Astrocyte (in vitro differentiated cells and primary cell): ENCODE measurements around the gene CFL1. TPM values are rescaled to one million over a fixed set of nuclear protein-coding genes. Genes with fewer than 3 reads are reported as not detected.

Source experiments
- DNase-seq: peaks from one replicate; pipeline ENCODE4 v3.0.0-alpha.2; 2010; ENCODE audit warnings: low read depth
- FAIRE-seq: peaks from 2 replicates; lab custom pipeline; 2011; peaks lifted over from hg19 to GRCh38; lab: Jason Lieb, UNC
- H2AFZ ChIP-seq: 2 replicates; pipeline ENCODE4 v1.6.0; 2012; ENCODE audit warnings: low read depth, low read length, inconsistent platforms
- H3K27ac ChIP-seq: 2 replicates; pipeline ENCODE4 v1.5.1; 2011; ENCODE audit warnings: low read depth, low read length, inconsistent platforms
- H3K27me3 ChIP-seq: 2 replicates; pipeline ENCODE4 v1.6.0; 2011; ENCODE audit warnings: low read length, inconsistent platforms; ENCODE audit not compliant: insufficient read depth
- H3K36me3 ChIP-seq: 2 replicates; pipeline ENCODE4 v1.5.1; 2011; ENCODE audit warnings: low read length, inconsistent platforms; ENCODE audit not compliant: insufficient read depth
- H3K4me1 ChIP-seq: 2 replicates; pipeline ENCODE4 v1.5.1; 2011; ENCODE audit warnings: low read length, inconsistent platforms; ENCODE audit not compliant: insufficient read depth
- H3K4me2 ChIP-seq: 2 replicates; pipeline ENCODE4 v1.6.0; 2012; ENCODE audit warnings: low read length, inconsistent platforms
- H3K4me3 ChIP-seq: 2 replicates; pipeline ENCODE4 v1.5.1; 2011; ENCODE audit warnings: low read depth, mild to moderate bottlenecking, low read length, inconsistent platforms; ENCODE audit not compliant: insufficient read depth
- H3K79me2 ChIP-seq: 2 replicates; pipeline ENCODE4 v1.6.0; 2012; ENCODE audit warnings: mild to moderate bottlenecking, low read length, inconsistent platforms; ENCODE audit not compliant: insufficient read depth
- H3K9ac ChIP-seq: 2 replicates; pipeline ENCODE4 v1.6.0; 2012; ENCODE audit warnings: mild to moderate bottlenecking, low read length, inconsistent platforms
- H3K9me3 ChIP-seq: 2 replicates; pipeline ENCODE4 v1.5.1; 2012; ENCODE audit warnings: low read depth, mild to moderate bottlenecking, low read length, inconsistent platforms; ENCODE audit not compliant: insufficient read depth
- H4K20me1 ChIP-seq: 2 replicates; pipeline ENCODE4 v1.6.0; 2012; ENCODE audit warnings: low read length, inconsistent platforms; ENCODE audit not compliant: insufficient read depth
- H3K27ac Mint-ChIP-seq: one replicate; pipeline ENCODE4 v1.8.0; 2021; ENCODE audit warnings: mild to moderate bottlenecking, mixed read lengths; ENCODE audit not compliant: unreplicated experiment
- H3K27me3 Mint-ChIP-seq: one replicate; pipeline ENCODE4 v1.8.0; 2021; ENCODE audit warnings: low read depth, mixed read lengths; ENCODE audit not compliant: unreplicated experiment
- H3K36me3 Mint-ChIP-seq: one replicate; pipeline ENCODE4 v1.8.0; 2021; ENCODE audit warnings: low read depth, mixed read lengths; ENCODE audit not compliant: unreplicated experiment
- H3K4me1 Mint-ChIP-seq: one replicate; pipeline ENCODE4 v1.8.0; 2021; ENCODE audit warnings: low read depth, mixed read lengths; ENCODE audit not compliant: unreplicated experiment
- H3K4me3 Mint-ChIP-seq: one replicate; pipeline ENCODE4 v1.8.0; 2021; ENCODE audit warnings: mild to moderate bottlenecking, moderate library complexity, mixed read lengths; ENCODE audit not compliant: unreplicated experiment
- H3K9me3 Mint-ChIP-seq: one replicate; pipeline ENCODE4 v1.8.0; 2021; ENCODE audit warnings: mild to moderate bottlenecking, mixed read lengths; ENCODE audit not compliant: unreplicated experiment
- EZH2 ChIP-seq: IDR thresholded peaks from 2 replicates; pipeline ENCODE4 v1.6.1; 2012; ENCODE audit warnings: mild to moderate bottlenecking, low read length, inconsistent platforms; ENCODE audit not compliant: insufficient read depth
- total RNA-seq: library from RNA; stranded (reverse); gene quantifications from 2 replicates; pipeline ENCODE4 v1.2.1, GENCODE V29; 2021
- TF ChIP-seq, protein P1 (sequence below): IDR thresholded peaks from 2 replicates; pipeline ENCODE4 v1.5.1; 2011; ENCODE audit warnings: low read depth, mild to moderate bottlenecking, inconsistent platforms, low read length, moderate library complexity; ENCODE audit not compliant: insufficient read depth

The CFL1 gene
- total RNA-seq, 1 donor from 2014 or later = 1,931 TPM

DNA sequence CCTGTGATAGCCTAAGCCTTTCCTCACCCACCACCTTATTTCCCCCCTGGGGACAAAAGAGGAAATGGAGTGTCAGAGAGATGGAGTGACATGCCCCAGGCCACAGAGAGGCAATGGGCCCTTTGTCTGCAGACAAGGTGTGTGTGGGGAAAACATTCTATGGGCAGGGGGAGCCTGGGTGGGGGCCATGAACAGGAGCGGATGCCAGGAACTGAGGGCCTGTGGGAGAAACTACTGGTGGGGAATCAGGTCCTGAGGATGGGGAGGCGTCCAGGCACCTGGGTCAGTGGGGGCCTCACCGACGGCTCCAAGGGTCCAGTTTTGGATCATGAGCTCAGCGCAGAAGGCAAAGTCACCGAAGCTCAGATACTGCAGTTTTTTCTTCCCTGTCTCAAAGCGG lies 27.3 kb upstream of the CFL1 start:
- H3K4me2 ChIP-seq = no peak overlapping the region
- H2AFZ ChIP-seq = no peak overlapping the region
- H3K4me1 ChIP-seq = peaks cover 46% of the 10 kb centered on the region
- Mint-ChIP-seq H3K9me3 (no peaks in the 10 kb centered on the region), H3K4me3 (no peak overlapping the region), H3K4me1 (peaks cover 22% of the 10 kb centered on the region), H3K36me3 (peaks cover 14% of the 10 kb centered on the region), H3K27ac (no peak overlapping the region), H3K27me3 (no peaks in the 10 kb centered on the region)
- no peak for TF ChIP-seq EZH2
- TF ChIP-seq, protein P1, sequence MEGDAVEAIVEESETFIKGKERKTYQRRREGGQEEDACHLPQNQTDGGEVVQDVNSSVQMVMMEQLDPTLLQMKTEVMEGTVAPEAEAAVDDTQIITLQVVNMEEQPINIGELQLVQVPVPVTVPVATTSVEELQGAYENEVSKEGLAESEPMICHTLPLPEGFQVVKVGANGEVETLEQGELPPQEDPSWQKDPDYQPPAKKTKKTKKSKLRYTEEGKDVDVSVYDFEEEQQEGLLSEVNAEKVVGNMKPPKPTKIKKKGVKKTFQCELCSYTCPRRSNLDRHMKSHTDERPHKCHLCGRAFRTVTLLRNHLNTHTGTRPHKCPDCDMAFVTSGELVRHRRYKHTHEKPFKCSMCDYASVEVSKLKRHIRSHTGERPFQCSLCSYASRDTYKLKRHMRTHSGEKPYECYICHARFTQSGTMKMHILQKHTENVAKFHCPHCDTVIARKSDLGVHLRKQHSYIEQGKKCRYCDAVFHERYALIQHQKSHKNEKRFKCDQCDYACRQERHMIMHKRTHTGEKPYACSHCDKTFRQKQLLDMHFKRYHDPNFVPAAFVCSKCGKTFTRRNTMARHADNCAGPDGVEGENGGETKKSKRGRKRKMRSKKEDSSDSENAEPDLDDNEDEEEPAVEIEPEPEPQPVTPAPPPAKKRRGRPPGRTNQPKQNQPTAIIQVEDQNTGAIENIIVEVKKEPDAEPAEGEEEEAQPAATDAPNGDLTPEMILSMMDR = no peak
- no peaks in the 10 kb centered on the region for H3K27me3 ChIP-seq
- peaks cover 14% of the 10 kb centered on the region for H3K36me3 ChIP-seq
- H3K9me3 ChIP-seq = no peaks in the 10 kb centered on the region
- no peak overlapping the region for H3K27ac ChIP-seq
- DNase-seq (no peak), FAIRE-seq (no peak)
- peaks cover 41% of the 10 kb centered on the region for H4K20me1 ChIP-seq
- H3K79me2 ChIP-seq = peaks cover 36% of the 10 kb centered on the region
- no peak overlapping the region for H3K9ac ChIP-seq
- H3K4me3 ChIP-seq = no peak overlapping the region

DNA sequence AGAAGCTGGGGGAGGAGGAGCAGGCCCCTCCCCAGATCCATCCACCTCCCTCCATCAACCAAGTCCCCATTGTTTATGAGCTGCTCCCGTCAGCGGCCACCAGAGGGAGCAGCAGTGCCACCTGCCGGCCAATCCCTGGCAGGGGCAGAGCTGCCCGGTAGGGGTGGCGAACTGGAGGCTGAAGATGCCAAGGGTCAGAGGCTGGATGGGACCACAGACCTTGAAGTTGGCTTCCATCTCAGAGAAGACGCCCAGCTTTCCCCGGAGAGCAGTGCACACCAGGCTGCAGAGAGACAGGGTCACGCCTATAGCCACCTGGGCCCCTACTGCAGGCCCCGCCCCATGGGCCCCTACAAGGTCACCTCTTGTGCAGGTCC lies 26.7 kb upstream of the CFL1 start:
- H3K27ac Mint-ChIP-seq = peak overlapping the region; percentile 27
- peaks cover 14% of the 10 kb centered on the region for H3K36me3 Mint-ChIP-seq
- Histone ChIP-seq H3K9me3 (no peaks in the 10 kb centered on the region), H3K4me1 (peaks cover 40% of the 10 kb centered on the region), H4K20me1 (peaks cover 41% of the 10 kb centered on the region), H3K27me3 (no peaks in the 10 kb centered on the region), H3K9ac (no peak overlapping the region), H3K36me3 (peaks cover 14% of the 10 kb centered on the region), H3K27ac (no peak overlapping the region), H3K79me2 (peaks cover 36% of the 10 kb centered on the region), H3K4me3 (no peak overlapping the region), H3K4me2 (no peak overlapping the region), H2AFZ (no peak overlapping the region)
- H3K9me3 Mint-ChIP-seq = no peaks in the 10 kb centered on the region
- H3K27me3 Mint-ChIP-seq = no peaks in the 10 kb centered on the region
- H3K4me3 Mint-ChIP-seq = no peak overlapping the region
- DNase-seq (no peak), FAIRE-seq (no peak)
- TF ChIP-seq, protein P1 = peak; percentile 89
- no peak for TF ChIP-seq EZH2
- H3K4me1 Mint-ChIP-seq = peaks cover 16% of the 10 kb centered on the region

DNA sequence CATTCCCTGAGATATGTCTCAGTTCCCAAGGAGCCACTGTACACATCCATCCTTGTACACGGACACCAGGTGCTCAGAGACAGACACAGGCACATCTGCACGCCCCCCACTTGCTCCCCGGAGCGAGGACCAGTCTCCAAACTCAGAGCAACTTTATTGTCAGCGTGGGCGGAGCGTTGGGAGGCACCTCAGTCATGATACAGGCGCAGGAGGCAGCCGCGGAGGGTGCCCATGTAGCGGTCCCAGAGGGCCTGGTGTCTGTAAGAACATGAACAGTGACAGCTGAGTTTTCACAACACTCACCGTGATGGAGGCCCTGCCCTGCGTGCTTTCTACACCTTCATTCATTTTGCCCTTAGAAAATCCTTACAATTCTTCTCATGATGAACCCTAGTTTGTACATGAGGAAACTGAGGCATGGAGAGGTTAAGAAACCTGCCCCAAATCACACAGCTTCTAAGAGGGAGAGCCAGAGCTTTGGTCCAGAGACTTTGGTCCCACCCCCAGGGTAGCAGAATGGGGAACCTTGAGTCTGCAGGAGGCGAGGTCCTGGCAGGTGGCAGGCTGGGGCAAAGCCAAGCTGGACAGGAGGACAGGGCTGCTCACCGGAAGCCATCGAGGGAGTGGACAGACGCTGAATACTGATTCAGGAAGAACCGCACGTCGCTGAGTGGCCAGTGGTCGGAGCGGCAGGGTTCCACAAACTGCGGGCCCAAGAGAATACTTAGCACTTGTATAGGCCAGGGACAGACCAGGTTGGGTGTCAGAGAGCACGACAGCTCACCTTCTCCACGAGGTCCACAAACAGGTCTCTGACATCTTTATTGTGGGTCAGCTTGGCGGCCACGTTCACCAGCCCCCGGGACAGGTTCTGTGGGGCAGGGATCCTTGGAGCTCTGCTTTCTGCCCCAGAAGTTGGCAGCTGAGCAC lies 26.1 kb upstream of the CFL1 start:
- H3K4me3 Mint-ChIP-seq = peak overlapping the region; percentile 34
- no peaks in the 10 kb centered on the region for H3K27me3 ChIP-seq

More for the DNA sequence above, 26.1 kb upstream of the CFL1 start:
- FAIRE-seq = no peak
- H3K79me2 ChIP-seq = peaks cover 36% of the 10 kb centered on the region
- H3K9me3 Mint-ChIP-seq = no peaks in the 10 kb centered on the region
- peaks cover 41% of the 10 kb centered on the region for H4K20me1 ChIP-seq
- H3K4me3 ChIP-seq = no peak overlapping the region
- no peaks in the 10 kb centered on the region for H3K27me3 Mint-ChIP-seq
- no peak overlapping the region for H3K27ac ChIP-seq
- H3K9ac ChIP-seq = no peak overlapping the region
- H3K36me3 ChIP-seq = peaks cover 14% of the 10 kb centered on the region
- H3K4me2 ChIP-seq = no peak overlapping the region
- peaks cover 35% of the 10 kb centered on the region for H3K4me1 ChIP-seq
- H2AFZ ChIP-seq = no peak overlapping the region
- peaks cover 13% of the 10 kb centered on the region for H3K4me1 Mint-ChIP-seq
- H3K9me3 ChIP-seq = no peaks in the 10 kb centered on the region
- TF ChIP-seq, protein P1 = no peak
- TF ChIP-seq EZH2 = no peak
- peak overlapping the region; percentile 27 for H3K27ac Mint-ChIP-seq
- H3K36me3 Mint-ChIP-seq = peaks cover 14% of the 10 kb centered on the region
- no peak for DNase-seq
